IMR-90 (cell line): ENCODE measurements around the gene UBE2K. TPM values are rescaled to one million over a fixed set of nuclear protein-coding genes. Genes with fewer than 3 reads are reported as not detected.

Experiments used
- ATAC-seq: fragments of 200-7000 bp; cut with Tn5 transposase; 2 replicates; pipeline ENCODE4 v1.9.1; 2020; ENCODE audit warnings: low read depth, mild to moderate bottlenecking, moderate library complexity
- BruUV-seq: library from RNA; stranded (reverse); fragments of 400-500 nt; replicated peaks from 2 replicates; lab custom pipeline; 2021; lab: Mats Ljungman, UMichigan
- CTCF ChIA-PET: fragments of 300-600 bp; formaldehyde crosslinking; extraction: SDS; loops from one replicate; lab custom pipeline; 2021; ENCODE audit warnings: antibody characterized with exemption; lab: Yijun Ruan, JAX
- POLR2A ChIA-PET: fragments of 300-600 bp; sonication (Branson Sonifier 250); formaldehyde crosslinking; loops from one replicate; lab custom pipeline; 2022; ENCODE audit warnings: antibody characterized with exemption; ENCODE audit not compliant: unreplicated experiment; lab: Charles Lee
- DNase-seq: peaks from one replicate; pipeline ENCODE4 v3.0.0; 2013
- H2AFZ ChIP-seq: replicated peaks from 2 replicates; pipeline ENCODE3; 2013; ENCODE audit warnings: low read length, mild to moderate bottlenecking; ENCODE audit not compliant: poor library complexity
- H2AK5ac ChIP-seq: 2 replicates; pipeline ENCODE4 v1.6.1; 2013; ENCODE audit warnings: low read depth, low read length, inconsistent platforms
- H2AK9ac ChIP-seq: replicated peaks from 2 replicates; pipeline ENCODE3; 2013; ENCODE audit warnings: mild to moderate bottlenecking, low read depth, low read length, moderate library complexity; ENCODE audit not compliant: poor library complexity
- H2BK120ac ChIP-seq: 2 replicates; pipeline ENCODE4 v1.6.1; 2013; ENCODE audit warnings: low read depth, low read length, inconsistent platforms
- H2BK15ac ChIP-seq: 3 replicates; pipeline ENCODE4 v1.6.1; 2013; ENCODE audit warnings: low read depth, low read length, inconsistent platforms
- H2BK20ac ChIP-seq: 2 replicates; pipeline ENCODE4 v1.6.1; 2013; ENCODE audit warnings: low read depth, mild to moderate bottlenecking, inconsistent platforms, low read length, moderate library complexity
- H2BK5ac ChIP-seq: 2 replicates; pipeline ENCODE4 v1.6.1; 2013; ENCODE audit warnings: mild to moderate bottlenecking, low read depth, low read length, inconsistent platforms; ENCODE audit not compliant: poor library complexity, severe bottlenecking
- H3K14ac ChIP-seq: replicated peaks from 2 replicates; pipeline ENCODE4 v1.6.1; 2013; ENCODE audit warnings: low read depth, low read length, inconsistent platforms
- H3K18ac ChIP-seq: 2 replicates; pipeline ENCODE4 v1.6.1; 2013; ENCODE audit warnings: low read depth, low read length, control low read depth
- H3K23ac ChIP-seq: 2 replicates; pipeline ENCODE4 v1.6.1; 2013; ENCODE audit warnings: low read depth, low read length, inconsistent platforms
- H3K27ac ChIP-seq: 2 replicates; pipeline ENCODE4 v1.5.1; 2013; ENCODE audit warnings: mild to moderate bottlenecking, control low read depth, low read length; ENCODE audit not compliant: insufficient read depth
- H3K27me3 ChIP-seq: 2 replicates; pipeline ENCODE4 v1.6.1; 2013; ENCODE audit warnings: low read length; ENCODE audit not compliant: control insufficient read depth, insufficient read depth
- H3K36me3 ChIP-seq: 2 replicates; pipeline ENCODE4 v1.6.1; 2013; ENCODE audit warnings: low read length, mixed read lengths; ENCODE audit not compliant: control insufficient read depth, insufficient read depth
- H3K4ac ChIP-seq: 2 replicates; pipeline ENCODE4 v1.6.1; 2013; ENCODE audit warnings: low read depth, low read length, inconsistent platforms
- H3K4me1 ChIP-seq: 2 replicates; pipeline ENCODE4 v1.6.1; 2013; ENCODE audit warnings: low read length, mixed read lengths; ENCODE audit not compliant: control insufficient read depth, insufficient read depth
- H3K4me2 ChIP-seq: 2 replicates; pipeline ENCODE4 v1.6.1; 2013; ENCODE audit warnings: low read depth, mild to moderate bottlenecking, control low read depth, low read length, moderate library complexity
- H3K4me3 ChIP-seq: 2 replicates; pipeline ENCODE4 v1.5.1; 2013; ENCODE audit warnings: low read depth, mild to moderate bottlenecking, control low read depth, low read length, moderate library complexity; ENCODE audit not compliant: insufficient read depth
- H3K56ac ChIP-seq: 2 replicates; pipeline ENCODE4 v1.6.1; 2013; ENCODE audit warnings: low read length, inconsistent platforms; ENCODE audit not compliant: insufficient read depth; ENCODE audit errors: extremely low read depth
- H3K79me1 ChIP-seq, 2 experiments: 2 replicates each; pipeline ENCODE4 v1.6.1; 2013; ENCODE audit warnings: low read length in 2 of 2, inconsistent platforms in 1 of 2, low read depth in 1 of 2
- H3K9ac ChIP-seq: 2 replicates; pipeline ENCODE4 v1.6.1; 2013; ENCODE audit warnings: low read depth, low read length, control low read depth
- H3K9me1 ChIP-seq: 2 replicates; pipeline ENCODE4 v1.6.1; 2013; ENCODE audit warnings: low read length, inconsistent platforms; ENCODE audit not compliant: insufficient read depth
- H3K9me3 ChIP-seq: 2 replicates; pipeline ENCODE4 v1.6.1; 2013; ENCODE audit warnings: low read length; ENCODE audit not compliant: control insufficient read depth, insufficient read depth
- H4K20me1 ChIP-seq: 2 replicates; pipeline ENCODE4 v1.6.1; 2013; ENCODE audit warnings: low read length, inconsistent platforms; ENCODE audit not compliant: insufficient read depth
- H4K5ac ChIP-seq: 2 replicates; pipeline ENCODE4 v1.6.1; 2013; ENCODE audit warnings: mild to moderate bottlenecking, low read depth, low read length, control low read depth
- H4K8ac ChIP-seq, 2 experiments: 2 replicates each; pipeline ENCODE4 v1.6.1; 2013; ENCODE audit warnings: low read depth in 2 of 2, low read length in 2 of 2, control low read depth in 1 of 2, inconsistent platforms in 1 of 2
- H4K91ac ChIP-seq: 2 replicates; pipeline ENCODE4 v1.6.1; 2013; ENCODE audit warnings: low read depth, low read length, inconsistent platforms; ENCODE audit not compliant: insufficient read depth
- SMC3 ChIP-seq: fragments of 150-350 bp; IDR thresholded peaks from 2 replicates; pipeline ENCODE4 v1.6.1; 2016; ENCODE audit warnings: low read depth, mild to moderate bottlenecking, antibody characterized with exemption, low read length, moderate library complexity
- WGBS, 2 experiments: methylation state at CpG; one replicate each; pipeline versions ENCODE4 v1.1.5 to v1.1.7; 2013; ENCODE audit warnings: missing lambda C conversion rate in 2 of 2; ENCODE audit not compliant: insufficient read length in 1 of 2; ENCODE audit errors: extremely low coverage in 2 of 2; 5-methylcytosine and 5-hydroxymethylcytosine counted together
- dilution Hi-C: fragments of 300-500 bp; cut with HindIII; formaldehyde crosslinking; loops from one replicate; pipeline ENCODE4 v1.14.3; 2018; ENCODE audit warnings: low sequenced_read_pairs; ENCODE audit not compliant: unreplicated experiment
- in situ Hi-C: fragments of 300-500 bp; cut with MboI; formaldehyde crosslinking; loops from 3 replicates; pipeline ENCODE4 v1.14.3; 2019; ENCODE audit warnings: low sequenced_read_pairs, inconsistent platforms, mixed read lengths
- intact Hi-C: fragments of 100-400 bp; cut with micrococcal nuclease; formaldehyde crosslinking; loops from 2 replicates; pipeline ENCODE4 v1.10.0; 2022
- polyA plus RNA-seq, 3 experiments: library from polyadenylated mRNA; depleted of rRNA; stranded (reverse); fragments of >200 nt; gene quantifications; 2 replicates each; pipeline ENCODE4 v1.2.3, GENCODE V29; 2012; ENCODE audit warnings: low replicate concordance in 1 of 3
- total RNA-seq: library from RNA; depleted of rRNA; stranded (reverse); fragments of >200 nt; gene quantifications from 2 replicates; pipeline ENCODE4 v1.2.3, GENCODE V29; 2012

The UBE2K gene
- total and polyA plus RNA-seq, 2 of the 4 experiments (the other 2 are of a cell fraction) = 17.7 to 44.8 TPM

GRCh38 chr4:39682138-39682537, 15.8 kb upstream of the UBE2K start:
- Histone ChIP-seq H4K91ac (no peak overlapping the region), H3K56ac (no peak overlapping the region), H2BK15ac (no peak overlapping the region), H2AK9ac (no peak overlapping the region), H3K36me3 (no peaks in the 10 kb centered on the region), H2AK5ac (no peak overlapping the region), H4K8ac (no peak overlapping the region), H3K14ac (no peak overlapping the region), H2BK5ac (no peak overlapping the region), H3K27me3 (no peaks in the 10 kb centered on the region), H3K9me1 (no peaks in the 10 kb centered on the region), H3K79me1 (no peaks in the 10 kb centered on the region), H3K4me3 (no peak overlapping the region), H3K27ac (no peak overlapping the region), H3K4me2 (no peak overlapping the region), H2BK120ac (no peak overlapping the region), H3K23ac (no peak overlapping the region), H3K4me1 (no peaks in the 10 kb centered on the region), H2BK20ac (no peak overlapping the region), H3K9ac (no peak overlapping the region), H3K18ac (no peak overlapping the region), H2AFZ (no peak overlapping the region), H4K5ac (no peak overlapping the region), H3K4ac (no peak overlapping the region), H4K20me1 (no peaks in the 10 kb centered on the region), H3K9me3 (no peaks in the 10 kb centered on the region)
- no TSS peak for BruUV-seq
- no CpG with 5 or more reads among the region's 2 CpGs for WGBS, 2 experiments
- in situ Hi-C loops (loop anchor here (10.0 to 25.0 kb wide), 2 partner anchors 283 to 630 kb away; no protein-coding TSS in a partner anchor), intact Hi-C loops (no loop called here), dilution Hi-C loops (no loop called here)
- DNase-seq (no peak), ATAC-seq (no peak)
- POLR2A ChIA-PET = no interaction called here
- CTCF ChIA-PET = interaction anchor here (0.5 kb wide), 1 partner anchor 46 kb away, joined by 3 read pairs; no protein-coding TSS in a partner anchor
- TF ChIP-seq SMC3 = no peak
